GM18508 (cell line): ENCODE data around the gene UIMC1.
"Not testable (repeated sequence)": the region's sequence is repeated elsewhere in the genome, so short reads cannot be mapped to it uniquely, and the experiment has no call there.

ENCODE experiments used
- ATAC-seq: cut with Tn5 transposase; IDR thresholded peaks from one replicate; pipeline ENCODE4 v1.9.1; 2021; ENCODE audit warnings: moderate number of reproducible peaks; ENCODE audit not compliant: insufficient read depth, unreplicated experiment

UIMC1 gene

GRCh38 chr5:176875014-176875550, 131.5 kb downstream of the UIMC1 start:
- ATAC-seq = no peak

- ATAC-seq = no peak
Measured at GRCh38 chr5:176874198-176874780, 132.3 kb downstream of the UIMC1 start.

DNA sequence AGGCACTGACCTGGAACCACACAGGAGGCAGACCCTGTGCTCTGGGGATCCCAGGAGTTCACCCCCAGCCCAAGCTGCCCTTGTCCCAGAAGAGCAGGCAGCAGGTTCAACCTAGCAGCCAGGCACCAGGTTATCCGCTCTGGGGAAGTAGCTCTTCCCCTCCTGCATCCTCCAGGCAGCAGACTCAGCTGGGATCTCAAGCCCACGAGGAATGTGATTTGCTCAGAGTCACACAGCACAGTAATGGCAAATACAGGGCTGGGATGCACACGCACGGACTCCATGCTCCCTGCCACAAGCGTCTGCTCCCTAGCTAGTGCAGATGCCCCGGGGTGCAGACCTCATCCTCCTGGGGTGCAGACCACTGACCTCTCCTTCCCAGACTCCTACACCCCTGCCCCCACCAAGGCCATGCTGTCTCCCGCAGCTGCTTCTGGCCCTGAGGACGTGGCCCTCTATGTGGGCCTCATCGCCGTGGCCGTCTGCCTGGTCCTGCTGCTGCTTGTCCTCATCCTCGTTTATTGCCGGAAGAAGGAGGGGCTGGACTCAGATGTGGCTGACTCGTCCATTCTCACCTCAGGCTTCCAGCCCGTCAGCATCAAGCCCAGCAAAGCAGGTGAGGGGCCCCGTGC, 132.9 kb downstream of the UIMC1 start:
- ATAC-seq = no peak

- ATAC-seq = not testable (repeated sequence)
Measured at GRCh38 chr5:176873011-176873410, 133.6 kb downstream of the UIMC1 start.

- not testable (repeated sequence) for ATAC-seq
Measured at GRCh38 chr5:176872586-176872985, 134.0 kb downstream of the UIMC1 start.

DNA sequence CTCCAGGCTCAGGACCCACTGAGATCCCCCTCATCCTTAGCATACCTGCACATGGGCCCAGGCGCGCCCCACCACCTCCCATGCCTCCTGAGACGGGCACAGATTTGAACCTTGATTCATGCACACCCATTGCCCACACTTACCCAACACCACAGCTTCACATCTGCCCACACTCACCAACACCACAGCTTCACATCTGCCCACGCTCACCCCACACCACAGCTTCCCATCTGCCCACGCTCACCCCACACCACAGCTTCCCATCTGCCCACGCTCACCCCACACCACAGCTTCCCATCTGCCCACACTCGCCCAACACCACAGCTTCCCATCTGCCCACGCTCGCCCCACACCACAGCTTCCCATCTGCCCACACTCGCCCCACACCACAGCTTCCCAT, 135.9 kb downstream of the UIMC1 start:
- not testable (repeated sequence) for ATAC-seq

- no peak for ATAC-seq
Measured at GRCh38 chr5:176870110-176870591, 136.4 kb downstream of the UIMC1 start.

- ATAC-seq = no peak
Measured at GRCh38 chr5:176869501-176870109, 137.0 kb downstream of the UIMC1 start.

- ATAC-seq = no peak
Measured at GRCh38 chr5:176868731-176869130, 137.8 kb downstream of the UIMC1 start.

DNA sequence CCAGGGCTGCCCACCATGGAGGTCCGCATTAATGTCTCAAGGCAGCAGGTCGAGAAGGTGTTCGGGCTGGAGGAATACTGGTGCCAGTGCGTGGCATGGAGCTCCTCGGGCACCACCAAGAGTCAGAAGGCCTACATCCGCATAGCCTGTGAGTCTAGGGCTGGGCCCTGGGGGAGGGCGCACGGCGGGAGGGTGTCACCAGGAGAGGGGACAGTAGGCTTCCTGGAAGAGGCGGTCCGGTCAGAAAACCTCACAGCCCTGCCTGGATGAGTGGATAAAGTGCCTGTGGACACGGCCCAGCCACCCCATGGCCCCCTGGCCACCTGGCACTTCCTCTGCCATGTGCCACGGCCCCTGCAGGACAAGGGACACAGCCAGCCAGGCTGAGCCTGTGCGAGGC, 138.5 kb downstream of the UIMC1 start:
- ATAC-seq = no peak

- ATAC-seq = no peak
Measured at GRCh38 chr5:176866707-176867310, 139.8 kb downstream of the UIMC1 start.

GRCh38 chr5:176865964-176866363, 140.6 kb downstream of the UIMC1 start:
- ATAC-seq = no peak

- ATAC-seq = no peak
Measured at GRCh38 chr5:176864755-176865154, 141.8 kb downstream of the UIMC1 start.

DNA sequence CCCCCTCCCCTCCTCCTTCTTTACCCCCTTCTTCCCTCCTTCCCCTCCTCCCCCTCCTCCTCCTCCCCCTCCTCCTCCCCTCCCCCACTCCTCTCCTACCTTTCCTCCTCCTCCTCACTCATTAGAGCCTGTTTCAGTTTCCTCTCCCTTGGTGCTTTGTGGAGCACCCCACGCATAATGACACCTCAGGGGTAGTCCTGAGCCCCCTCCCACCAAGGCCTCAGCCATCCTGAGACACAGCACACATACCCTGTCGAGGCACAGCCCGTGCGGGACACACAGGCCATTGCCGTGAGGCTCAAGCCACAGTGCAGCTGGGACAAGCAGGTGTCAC, 142.8 kb downstream of the UIMC1 start:
- ATAC-seq = no peak

- no peak for ATAC-seq
Measured at GRCh38 chr5:176863041-176863764, 143.4 kb downstream of the UIMC1 start.

- ATAC-seq = no peak
Measured at GRCh38 chr5:176862330-176862995, 144.1 kb downstream of the UIMC1 start.

- no peak for ATAC-seq
Measured at GRCh38 chr5:176861276-176861675, 145.3 kb downstream of the UIMC1 start.

DNA sequence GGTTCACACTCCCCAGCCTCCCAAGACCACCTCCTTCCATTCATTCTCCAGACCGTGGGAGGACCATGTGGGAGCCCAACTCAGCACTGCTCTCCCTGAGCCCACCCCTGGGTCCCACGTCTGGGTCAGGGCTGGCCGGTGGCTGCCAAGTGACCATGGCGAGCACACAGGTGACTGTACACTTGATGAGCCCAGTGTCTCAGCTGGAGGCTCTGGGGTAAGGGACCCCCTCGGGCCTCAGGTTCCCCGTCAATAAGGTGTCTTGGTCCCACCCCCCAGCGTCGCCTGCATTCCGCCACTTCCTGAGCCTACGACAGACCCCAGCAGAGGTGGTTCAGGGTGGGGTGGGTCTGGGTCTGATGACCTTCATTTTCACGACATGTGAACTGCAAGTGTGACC, 146.2 kb downstream of the UIMC1 start:
- no peak for ATAC-seq

GRCh38 chr5:176859916-176860315, 146.7 kb downstream of the UIMC1 start:
- no peak for ATAC-seq

DNA sequence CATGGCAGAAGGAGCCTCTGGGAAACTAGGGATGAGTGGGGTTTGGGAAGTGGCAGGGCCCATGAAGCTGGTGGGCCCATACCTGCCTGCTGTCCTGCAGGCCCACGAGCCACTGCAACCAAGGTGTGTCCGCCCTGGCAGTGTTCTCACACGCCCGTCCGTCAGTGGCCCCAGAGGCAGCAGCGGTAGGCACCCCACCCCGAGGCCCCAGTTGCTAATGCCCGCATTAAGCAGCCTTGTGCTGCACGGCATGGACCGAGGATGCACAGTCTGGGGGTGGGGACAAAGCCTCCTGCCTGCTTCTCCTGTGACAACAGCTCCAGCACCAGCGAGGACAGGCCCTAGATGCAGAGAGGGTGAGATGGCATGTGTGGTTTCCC, 148.7 kb downstream of the UIMC1 start:
- ATAC-seq = no peak
